Thyroid gland (tissue), 4 donors: ENCODE results near the gene SFTPA2.
"Not testable (repeated sequence)": the region's sequence is repeated elsewhere in the genome, so short reads cannot be mapped to it uniquely, and the experiment has no call there.

Experiments
- CTCF ChIP-seq, 6 experiments: fragments of 200-600 bp in 3 of 6; fragments of 450-650 bp in 3 of 6; sonication (generic) in 3 of 6; IDR thresholded peaks; one replicate each; pipeline ENCODE4 v1.5.1; 2016 to 2019; ENCODE audit warnings: antibody characterized with exemption in 6 of 6, mild to moderate bottlenecking in 2 of 6, inconsistent platforms in 1 of 6, moderate library complexity in 1 of 6
- POLR2A ChIP-seq, 2 donors: fragments of 450-650 bp; IDR thresholded peaks; one replicate each; pipeline ENCODE4 v1.6.1; 2017; ENCODE audit warnings: antibody characterized with exemption in 2 of 2, mild to moderate bottlenecking in 2 of 2, moderate library complexity in 1 of 2

DNA sequence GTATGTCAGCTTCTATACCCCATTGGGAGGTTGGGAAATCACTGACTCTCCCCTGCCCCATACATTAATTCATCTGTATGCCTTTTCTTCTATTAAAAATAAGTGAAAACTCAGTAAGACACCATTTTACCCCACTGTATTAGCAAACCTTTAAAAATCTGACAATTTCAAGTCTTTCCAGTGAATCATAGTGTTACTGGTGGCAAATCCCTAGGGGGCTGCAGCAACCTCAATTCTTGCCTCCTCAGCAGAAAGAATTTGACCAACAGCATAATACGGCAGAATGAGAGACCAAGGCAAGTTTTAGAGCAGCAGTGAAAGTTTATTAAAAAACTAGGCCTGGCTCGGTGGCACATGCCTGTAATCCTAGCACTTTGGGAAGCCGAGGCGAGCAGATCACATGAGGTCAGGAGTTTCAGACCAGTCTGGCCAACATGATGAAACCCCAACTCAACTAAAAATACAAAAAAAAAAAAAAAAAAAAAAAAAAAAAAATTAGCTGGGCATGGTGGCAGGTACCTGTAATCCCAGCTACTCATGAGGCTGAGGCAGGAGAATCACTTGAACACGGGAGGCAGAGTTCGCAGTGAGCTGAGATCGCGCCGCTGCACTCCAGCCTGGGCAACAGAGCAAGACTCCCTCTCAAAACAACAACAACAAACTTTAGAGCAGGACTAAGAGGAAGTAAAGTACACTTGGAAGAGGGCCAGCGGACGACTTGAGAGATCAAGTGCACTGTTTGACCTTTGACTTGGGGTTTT is 26.9 kb downstream of the SFTPA2 start:
- TF ChIP-seq POLR2A, CTCF (IDR thresholded peaks at IDR 0.05): not testable (repeated sequence)
